HG03139 (cell line): ENCODE measurements around the gene PPP6R3.

Experiments used
- ATAC-seq: cut with Tn5 transposase; IDR thresholded peaks from one replicate; pipeline ENCODE4 v1.9.1; 2021; ENCODE audit not compliant: unreplicated experiment

The PPP6R3 gene

GRCh38 chr11:68663482-68664010 is 203.0 kb downstream of the PPP6R3 start:
- ATAC-seq: no peak

- no peak for ATAC-seq
These were observed 203.6 kb downstream of the PPP6R3 start for GRCh38 chr11:68664141-68664540.

DNA sequence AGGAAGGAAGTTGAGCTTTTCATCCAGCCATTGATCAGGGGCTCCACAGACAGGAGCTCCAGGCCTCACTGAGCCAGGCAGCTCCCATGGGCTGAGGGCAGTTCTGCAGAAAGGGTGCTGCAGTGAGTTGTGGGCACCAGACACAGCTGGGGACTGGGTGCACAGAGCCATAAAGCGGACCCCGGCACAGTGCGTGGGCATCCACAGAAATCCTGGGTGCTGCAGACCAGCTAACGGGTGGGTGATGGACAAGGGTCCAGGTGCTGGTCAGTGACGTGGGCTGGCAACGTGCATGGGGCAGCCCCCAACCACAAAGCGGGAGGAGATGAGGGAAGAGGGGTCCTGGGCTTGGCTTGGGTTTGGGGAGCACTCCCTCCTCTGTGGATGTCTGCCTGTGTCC is 204.4 kb downstream of the PPP6R3 start:
- ATAC-seq: no peak
